ENCODE measurements around the gene WASF3. TPM values are rescaled to one million over a fixed set of nuclear protein-coding genes. Genes with fewer than 3 reads are reported as not detected.

The WASF3 gene
- total RNA-seq, 3 donors from 2014 or later (not counting 1 experiment from before 2014, with no cell fraction given), result 0.61 TPM; not detected in 2

DNA sequence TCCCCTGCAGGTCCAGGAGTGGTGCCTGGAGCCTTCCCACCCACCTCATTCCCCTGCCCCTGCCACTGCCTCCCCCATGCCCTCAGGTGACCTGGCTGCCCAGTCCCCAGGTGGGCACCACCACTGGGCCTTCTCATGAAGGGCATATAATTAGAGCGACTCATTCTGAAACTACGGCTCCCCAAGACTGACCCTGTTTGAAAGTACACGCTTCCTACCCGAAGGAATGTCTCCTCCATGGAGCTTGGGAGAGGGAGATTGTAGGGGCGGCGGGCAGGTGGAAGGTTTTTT, 150.5 kb downstream of the WASF3 start:
- WGBS (ENCODE audit: insufficient coverage), result 90% methylated on average over 4 of the region's 6 CpGs
- no peaks in the 10 kb centered on the region for H3K36me3 Mint-ChIP-seq
- intact Hi-C loops (cut with micrococcal nuclease), result no loop called here
- H3K9me3 Mint-ChIP-seq, result no peaks in the 10 kb centered on the region
- no peak overlapping the region for H3K27ac Mint-ChIP-seq
- no peak overlapping the region for H3K4me3 Mint-ChIP-seq
- no peaks in the 10 kb centered on the region for H3K9me3 ChIP-seq (ENCODE audit: control insufficient read depth, insufficient read depth, low read length)
- H3K27ac ChIP-seq (ENCODE audit: low read length), result no peak overlapping the region
- peaks cover 4 to 14% of the 10 kb centered on the region in 2 donors for H3K27me3 Mint-ChIP-seq (ENCODE audit: low read depth in 2 of 2)
- H3K4me3 ChIP-seq (ENCODE audit: low read length), result no peak overlapping the region
- DNase-seq (no peak), ATAC-seq (no peak)
- H3K27me3 ChIP-seq (ENCODE audit: control insufficient read depth, insufficient read depth, low read length), result no peaks in the 10 kb centered on the region
- H3K36me3 ChIP-seq (ENCODE audit: control insufficient read depth, insufficient read depth, low read length), result no peaks in the 10 kb centered on the region
- H3K4me1 Mint-ChIP-seq, result no peaks in the 10 kb centered on the region
- H3K4me1 ChIP-seq (ENCODE audit: control insufficient read depth, insufficient read depth, low read length), result no peaks in the 10 kb centered on the region
- TF ChIP-seq, protein P1, sequence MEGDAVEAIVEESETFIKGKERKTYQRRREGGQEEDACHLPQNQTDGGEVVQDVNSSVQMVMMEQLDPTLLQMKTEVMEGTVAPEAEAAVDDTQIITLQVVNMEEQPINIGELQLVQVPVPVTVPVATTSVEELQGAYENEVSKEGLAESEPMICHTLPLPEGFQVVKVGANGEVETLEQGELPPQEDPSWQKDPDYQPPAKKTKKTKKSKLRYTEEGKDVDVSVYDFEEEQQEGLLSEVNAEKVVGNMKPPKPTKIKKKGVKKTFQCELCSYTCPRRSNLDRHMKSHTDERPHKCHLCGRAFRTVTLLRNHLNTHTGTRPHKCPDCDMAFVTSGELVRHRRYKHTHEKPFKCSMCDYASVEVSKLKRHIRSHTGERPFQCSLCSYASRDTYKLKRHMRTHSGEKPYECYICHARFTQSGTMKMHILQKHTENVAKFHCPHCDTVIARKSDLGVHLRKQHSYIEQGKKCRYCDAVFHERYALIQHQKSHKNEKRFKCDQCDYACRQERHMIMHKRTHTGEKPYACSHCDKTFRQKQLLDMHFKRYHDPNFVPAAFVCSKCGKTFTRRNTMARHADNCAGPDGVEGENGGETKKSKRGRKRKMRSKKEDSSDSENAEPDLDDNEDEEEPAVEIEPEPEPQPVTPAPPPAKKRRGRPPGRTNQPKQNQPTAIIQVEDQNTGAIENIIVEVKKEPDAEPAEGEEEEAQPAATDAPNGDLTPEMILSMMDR (IDR thresholded peaks at IDR 0.05), result peak; percentile 27

DNA sequence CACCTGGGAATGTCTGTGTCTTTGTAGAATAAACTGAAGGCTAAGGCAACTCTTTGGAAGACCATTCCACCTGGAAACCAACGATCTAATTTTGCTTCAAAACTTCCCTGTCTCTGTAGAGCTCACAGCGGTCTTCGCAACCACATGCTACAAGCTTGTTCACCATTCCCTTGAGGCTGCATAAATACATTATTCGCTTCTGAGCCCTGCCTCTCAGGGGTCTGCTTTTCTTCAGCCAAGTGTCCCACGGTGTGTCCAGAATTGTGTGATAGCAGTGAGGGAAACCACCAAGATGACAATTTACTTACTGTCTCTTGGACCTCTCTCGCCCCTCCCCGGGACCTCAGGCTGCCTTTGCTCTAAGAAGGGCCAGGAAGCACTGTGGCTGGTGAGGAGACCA, 152.0 kb downstream of the WASF3 start:
- WGBS (ENCODE audit: insufficient coverage), result 87% methylated on average over 7 of the region's 7 CpGs

DNA sequence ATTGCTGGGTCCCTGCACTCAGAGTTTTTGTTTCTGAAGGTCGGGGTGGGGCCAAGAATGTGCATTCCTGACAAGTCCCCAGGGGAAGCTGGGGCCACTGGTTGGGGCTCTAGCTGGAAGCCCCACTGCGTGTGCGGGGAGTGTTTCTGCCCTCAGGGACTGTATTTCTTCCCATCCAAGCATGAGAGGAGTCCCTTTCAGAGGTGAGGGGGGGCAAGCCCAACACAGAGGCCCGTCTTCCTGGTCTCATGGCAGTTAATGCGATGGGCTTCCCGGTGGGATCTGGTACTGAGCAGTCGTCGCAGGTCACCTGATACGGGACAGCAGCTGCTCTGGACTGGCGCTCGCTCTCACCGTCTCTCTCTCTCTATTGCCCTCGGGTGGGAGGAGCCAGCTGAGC, 152.7 kb downstream of the WASF3 start:
- Mint-ChIP-seq H3K27me3 (ENCODE audit: low read depth in 2 of 2) (peaks cover 4 to 9% of the 10 kb centered on the region in 2 donors), H3K36me3 (no peaks in the 10 kb centered on the region), H3K4me3 (no peak overlapping the region), H3K4me1 (no peaks in the 10 kb centered on the region), H3K9me3 (no peaks in the 10 kb centered on the region), H3K27ac (no peak overlapping the region)
- intact Hi-C loops (cut with micrococcal nuclease), result no loop called here
- Histone ChIP-seq H3K4me1 (ENCODE audit: control insufficient read depth, insufficient read depth, low read length) (no peaks in the 10 kb centered on the region), H3K27me3 (ENCODE audit: control insufficient read depth, insufficient read depth, low read length) (no peaks in the 10 kb centered on the region), H3K36me3 (ENCODE audit: control insufficient read depth, insufficient read depth, low read length) (no peaks in the 10 kb centered on the region), H3K27ac (ENCODE audit: low read length) (no peak overlapping the region), H3K9me3 (ENCODE audit: control insufficient read depth, insufficient read depth, low read length) (no peaks in the 10 kb centered on the region), H3K4me3 (ENCODE audit: low read length) (no peak overlapping the region)
- ATAC-seq, result no peak
- DNase-seq, result no peak
- WGBS (ENCODE audit: insufficient coverage), result 65% methylated on average over 13 of the region's 13 CpGs
- TF ChIP-seq, protein P1 (IDR thresholded peaks at IDR 0.05), result no peak

More for the DNA sequence above, 152.0 kb downstream of the WASF3 start:
- TF ChIP-seq, protein P1 (IDR thresholded peaks at IDR 0.05), result no peak
- Mint-ChIP-seq H3K9me3 (no peaks in the 10 kb centered on the region), H3K4me1 (no peaks in the 10 kb centered on the region), H3K27ac (no peak overlapping the region), H3K36me3 (no peaks in the 10 kb centered on the region), H3K4me3 (no peak overlapping the region), H3K27me3 (ENCODE audit: low read depth in 2 of 2) (peaks cover 4 to 9% of the 10 kb centered on the region in 2 donors)
- Histone ChIP-seq H3K4me1 (ENCODE audit: control insufficient read depth, insufficient read depth, low read length) (no peaks in the 10 kb centered on the region), H3K27ac (ENCODE audit: low read length) (no peak overlapping the region), H3K4me3 (ENCODE audit: low read length) (no peak overlapping the region), H3K36me3 (ENCODE audit: control insufficient read depth, insufficient read depth, low read length) (no peaks in the 10 kb centered on the region), H3K27me3 (ENCODE audit: control insufficient read depth, insufficient read depth, low read length) (no peaks in the 10 kb centered on the region), H3K9me3 (ENCODE audit: control insufficient read depth, insufficient read depth, low read length) (no peaks in the 10 kb centered on the region)
- intact Hi-C loops (cut with micrococcal nuclease), result no loop called here
- DNase-seq, result no peak
- ATAC-seq, result no peak

- Mint-ChIP-seq H3K4me1 (no peaks in the 10 kb centered on the region), H3K27me3 (ENCODE audit: low read depth in 2 of 2) (no peaks in the 10 kb centered on the region), H3K9me3 (no peaks in the 10 kb centered on the region), H3K4me3 (no peak overlapping the region), H3K36me3 (no peaks in the 10 kb centered on the region), H3K27ac (no peak overlapping the region)
- H3K4me1 ChIP-seq (ENCODE audit: control insufficient read depth, insufficient read depth, low read length), result no peaks in the 10 kb centered on the region
- no peaks in the 10 kb centered on the region for H3K9me3 ChIP-seq (ENCODE audit: control insufficient read depth, insufficient read depth, low read length)
- H3K27ac ChIP-seq (ENCODE audit: low read length), result no peak overlapping the region
- WGBS (ENCODE audit: insufficient coverage), result 53% methylated on average over 4 of the region's 4 CpGs
- no peaks in the 10 kb centered on the region for H3K36me3 ChIP-seq (ENCODE audit: control insufficient read depth, insufficient read depth, low read length)
- no peak overlapping the region for H3K4me3 ChIP-seq (ENCODE audit: low read length)
- H3K27me3 ChIP-seq (ENCODE audit: control insufficient read depth, insufficient read depth, low read length), result no peaks in the 10 kb centered on the region
- intact Hi-C loops (cut with micrococcal nuclease), result no loop called here
- DNase-seq (no peak), ATAC-seq (no peak)
- TF ChIP-seq, protein P1 (IDR thresholded peaks at IDR 0.05), result no peak
Observed at GRCh38 chr13:26711211-26711610, 153.7 kb downstream of the WASF3 start.

All from natural killer cell (primary cell).